ENCODE results near the gene NCSTN. TPM values are rescaled to one million over a fixed set of nuclear protein-coding genes. Genes with fewer than 3 reads are reported as not detected.

NCSTN gene
- total and polyA plus RNA-seq, 9 of the 15 experiments (the other 6 are each of a cell fraction or from before 2014, with no cell fraction given), result 21.3 to 91.1 (median 57.9) TPM

DNA sequence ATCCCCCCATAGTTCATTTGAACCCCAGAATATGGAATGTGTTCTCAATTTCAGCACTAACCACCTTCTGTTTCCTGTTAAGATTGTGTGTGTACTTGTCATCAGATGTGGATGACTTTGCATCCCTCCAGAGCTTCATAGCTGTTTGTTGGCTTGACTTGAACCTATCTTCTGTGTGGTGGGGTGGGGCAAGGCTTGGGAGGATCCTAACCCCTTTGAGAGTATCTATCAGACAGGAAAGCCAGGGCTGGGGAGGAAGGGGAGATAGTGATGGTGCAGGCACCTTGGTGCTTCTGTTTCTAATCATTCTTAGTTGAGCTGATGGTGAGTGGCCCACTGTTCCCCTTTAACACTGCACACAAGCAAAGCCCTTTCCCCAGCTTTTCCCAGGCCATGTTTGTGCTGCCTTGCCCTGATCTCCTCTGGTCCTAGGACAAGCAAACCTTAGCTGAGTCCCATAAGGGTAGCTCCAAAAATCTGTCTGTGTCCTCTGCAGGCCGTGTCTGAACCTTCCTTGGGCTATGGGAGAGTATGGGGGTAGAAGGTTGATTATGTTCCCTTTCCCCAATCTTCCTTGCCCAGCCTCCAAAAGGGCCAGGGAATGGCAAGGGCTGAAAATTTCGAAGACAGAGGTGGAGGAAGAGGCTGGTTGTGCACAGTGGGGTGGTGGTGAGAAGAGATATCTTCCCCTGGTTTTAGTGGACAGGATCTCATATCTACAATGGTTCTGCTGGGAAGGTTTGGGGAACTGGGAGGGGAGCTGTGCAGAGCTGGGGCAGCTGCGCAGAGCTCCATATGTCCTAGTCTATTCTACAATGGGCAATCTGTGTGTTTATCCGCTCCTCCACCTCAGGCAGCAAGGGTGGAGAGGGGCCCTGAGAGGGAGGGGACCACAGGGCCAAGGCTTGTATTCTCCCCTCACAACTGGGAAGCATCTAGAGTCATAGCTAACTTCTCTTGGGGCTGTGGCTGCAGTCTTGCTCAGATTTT, 25.0 kb downstream of the NCSTN start (continued):
- TF ChIP-seq ZNF316 (IDR thresholded peaks at IDR 0.05) (peak; percentile 78), U2AF1 (optimal IDR thresholded peaks at IDR 0.05; ENCODE audit: low read depth, low read length) (no peak), FUS (optimal IDR thresholded peaks at IDR 0.05; ENCODE audit: low read depth, low read length) (no peak), MEIS2 (IDR thresholded peaks at IDR 0.05; ENCODE audit: partially characterized antibody) (peak; percentile 42), MEF2D (tag; conservative IDR thresholded peaks at IDR 0.05; ENCODE audit: low read depth) (no peak), RNF2 (IDR thresholded peaks at IDR 0.05) (no peak), NCOA6 (IDR thresholded peaks at IDR 0.05) (no peak), BHLHE40 (IDR thresholded peaks at IDR 0.05; ENCODE audit: low read length) (0 out of 2 replicates have a peak, but pooled peaks have one; percentile 5), CBX2 (IDR thresholded peaks at IDR 0.05; ENCODE audit: insufficient read depth, low read length, poor library complexity, severe bottlenecking) (no peak), HDAC2 (IDR thresholded peaks at IDR 0.05) (peak; percentile 27; the same call in 1 of the 2 replicates), YY1 (IDR thresholded peaks at IDR 0.05; ENCODE audit: borderline replicate concordance in 1 of 3, control insufficient read depth in 1 of 3, extremely low read depth in 1 of 3, insufficient read depth in 3 of 3, insufficient read length in 1 of 3, insufficient replicate concordance in 2 of 3, low read depth in 1 of 3, low read length in 2 of 3) (no peak), WHSC1 (IDR thresholded peaks at IDR 0.05; ENCODE audit: low read length) (no peak), ZNF766 (CRISPR knock-in tag; conservative IDR thresholded peaks at IDR 0.05) (no peak), CREM (IDR thresholded peaks at IDR 0.05; ENCODE audit: low read depth) (0 out of 2 replicates have a peak, but pooled peaks have one; percentile 12), LEF1 (IDR thresholded peaks at IDR 0.05) (no peak), ZNF384 (IDR thresholded peaks at IDR 0.05; ENCODE audit: low read depth, low read length) (no peak), PRMT5 (CRISPR knock-in tag; IDR thresholded peaks at IDR 0.05) (no peak), SRSF1 (IDR thresholded peaks at IDR 0.05; ENCODE audit: low read depth, low read length) (no peak)
- TF ChIP-seq, protein P1, sequence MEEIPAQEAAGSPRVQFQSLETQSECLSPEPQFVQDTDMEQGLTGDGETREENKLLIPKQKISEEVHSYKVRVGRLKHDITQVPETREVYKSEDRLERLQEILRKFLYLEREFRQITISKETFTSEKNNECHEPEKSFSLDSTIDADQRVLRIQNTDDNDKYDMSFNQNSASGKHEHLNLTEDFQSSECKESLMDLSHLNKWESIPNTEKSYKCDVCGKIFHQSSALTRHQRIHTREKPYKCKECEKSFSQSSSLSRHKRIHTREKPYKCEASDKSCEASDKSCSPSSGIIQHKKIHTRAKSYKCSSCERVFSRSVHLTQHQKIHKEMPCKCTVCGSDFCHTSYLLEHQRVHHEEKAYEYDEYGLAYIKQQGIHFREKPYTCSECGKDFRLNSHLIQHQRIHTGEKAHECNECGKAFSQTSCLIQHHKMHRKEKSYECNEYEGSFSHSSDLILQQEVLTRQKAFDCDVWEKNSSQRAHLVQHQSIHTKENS (CRISPR knock-in tag; IDR thresholded peaks at IDR 0.05), result no peak
- TF ChIP-seq, protein P2, sequence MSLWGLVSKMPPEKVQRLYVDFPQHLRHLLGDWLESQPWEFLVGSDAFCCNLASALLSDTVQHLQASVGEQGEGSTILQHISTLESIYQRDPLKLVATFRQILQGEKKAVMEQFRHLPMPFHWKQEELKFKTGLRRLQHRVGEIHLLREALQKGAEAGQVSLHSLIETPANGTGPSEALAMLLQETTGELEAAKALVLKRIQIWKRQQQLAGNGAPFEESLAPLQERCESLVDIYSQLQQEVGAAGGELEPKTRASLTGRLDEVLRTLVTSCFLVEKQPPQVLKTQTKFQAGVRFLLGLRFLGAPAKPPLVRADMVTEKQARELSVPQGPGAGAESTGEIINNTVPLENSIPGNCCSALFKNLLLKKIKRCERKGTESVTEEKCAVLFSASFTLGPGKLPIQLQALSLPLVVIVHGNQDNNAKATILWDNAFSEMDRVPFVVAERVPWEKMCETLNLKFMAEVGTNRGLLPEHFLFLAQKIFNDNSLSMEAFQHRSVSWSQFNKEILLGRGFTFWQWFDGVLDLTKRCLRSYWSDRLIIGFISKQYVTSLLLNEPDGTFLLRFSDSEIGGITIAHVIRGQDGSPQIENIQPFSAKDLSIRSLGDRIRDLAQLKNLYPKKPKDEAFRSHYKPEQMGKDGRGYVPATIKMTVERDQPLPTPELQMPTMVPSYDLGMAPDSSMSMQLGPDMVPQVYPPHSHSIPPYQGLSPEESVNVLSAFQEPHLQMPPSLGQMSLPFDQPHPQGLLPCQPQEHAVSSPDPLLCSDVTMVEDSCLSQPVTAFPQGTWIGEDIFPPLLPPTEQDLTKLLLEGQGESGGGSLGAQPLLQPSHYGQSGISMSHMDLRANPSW (CRISPR knock-in tag; IDR thresholded peaks at IDR 0.05), result no peak
- TF ChIP-seq, protein P3, sequence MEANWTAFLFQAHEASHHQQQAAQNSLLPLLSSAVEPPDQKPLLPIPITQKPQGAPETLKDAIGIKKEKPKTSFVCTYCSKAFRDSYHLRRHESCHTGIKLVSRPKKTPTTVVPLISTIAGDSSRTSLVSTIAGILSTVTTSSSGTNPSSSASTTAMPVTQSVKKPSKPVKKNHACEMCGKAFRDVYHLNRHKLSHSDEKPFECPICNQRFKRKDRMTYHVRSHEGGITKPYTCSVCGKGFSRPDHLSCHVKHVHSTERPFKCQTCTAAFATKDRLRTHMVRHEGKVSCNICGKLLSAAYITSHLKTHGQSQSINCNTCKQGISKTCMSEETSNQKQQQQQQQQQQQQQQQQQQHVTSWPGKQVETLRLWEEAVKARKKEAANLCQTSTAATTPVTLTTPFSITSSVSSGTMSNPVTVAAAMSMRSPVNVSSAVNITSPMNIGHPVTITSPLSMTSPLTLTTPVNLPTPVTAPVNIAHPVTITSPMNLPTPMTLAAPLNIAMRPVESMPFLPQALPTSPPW (CRISPR knock-in tag; IDR thresholded peaks at IDR 0.05), result peak; percentile 60; the same call in 1 of the 2 replicates
- TF ChIP-seq, protein P4, sequence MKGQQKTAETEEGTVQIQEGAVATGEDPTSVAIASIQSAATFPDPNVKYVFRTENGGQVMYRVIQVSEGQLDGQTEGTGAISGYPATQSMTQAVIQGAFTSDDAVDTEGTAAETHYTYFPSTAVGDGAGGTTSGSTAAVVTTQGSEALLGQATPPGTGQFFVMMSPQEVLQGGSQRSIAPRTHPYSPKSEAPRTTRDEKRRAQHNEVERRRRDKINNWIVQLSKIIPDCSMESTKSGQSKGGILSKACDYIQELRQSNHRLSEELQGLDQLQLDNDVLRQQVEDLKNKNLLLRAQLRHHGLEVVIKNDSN (CRISPR knock-in tag; IDR thresholded peaks at IDR 0.05), result no peak
